HEK293 (cell line): ENCODE measurements around the gene ADRA2B.

Experiments
- CTCF ChIA-PET: fragments of 350-600 bp; formaldehyde crosslinking; extraction: SDS; loops from one replicate; lab custom pipeline; 2021; ENCODE audit warnings: antibody characterized with exemption; lab: Yijun Ruan, JAX
- POLR2A ChIA-PET: fragments of 300-600 bp; formaldehyde crosslinking; extraction: SDS; loops from one replicate; lab custom pipeline; 2020; ENCODE audit warnings: antibody characterized with exemption, inconsistent platforms; lab: Yijun Ruan, JAX
- H3K27ac ChIP-seq: fragments of 200-500 bp; sonication (Bioruptor generic); 2 replicates; pipeline ENCODE4 v1.5.1; 2014; ENCODE audit warnings: low read depth, low read length, control low read depth, inconsistent platforms; ENCODE audit errors: extremely low read depth
- H3K36me3 ChIP-seq, 2 experiments: fragments of 200-500 bp in 1 of 2; sonication (Bioruptor generic) in 1 of 2; 1 replicate in 1 of 2; 2 replicates in 1 of 2; pipeline ENCODE4 v1.5.1; 2014 to 2017; ENCODE audit warnings: inconsistent platforms in 2 of 2, low read length in 2 of 2; ENCODE audit not compliant: control insufficient read depth in 2 of 2, insufficient read depth in 1 of 2
- H3K4me1 ChIP-seq: fragments of 200-500 bp; sonication (Bioruptor generic); 2 replicates; pipeline ENCODE4 v1.5.1; 2014; ENCODE audit warnings: mild to moderate bottlenecking, low read length, inconsistent platforms; ENCODE audit not compliant: control insufficient read depth, insufficient read depth
- H3K4me3 ChIP-seq: 2 replicates; pipeline ENCODE4 v1.5.1; 2011; ENCODE audit warnings: low read depth, mild to moderate bottlenecking, control low read depth, low read length, moderate library complexity
- H3K9me3 ChIP-seq: fragments of 200-500 bp; sonication (Bioruptor generic); 2 replicates; pipeline ENCODE4 v1.5.1; 2014; ENCODE audit warnings: low read depth, low read length, inconsistent platforms; ENCODE audit not compliant: control insufficient read depth, insufficient read depth
- HOXC10 ChIP-seq: sonication (generic); formaldehyde crosslinking; IDR thresholded peaks from 2 replicates; pipeline ENCODE4 v1.8.1; 2023; ENCODE audit warnings: mild to moderate bottlenecking, missing genetic modification reagents
- OVOL3 ChIP-seq: fragments of 450-650 bp; formaldehyde crosslinking; IDR thresholded peaks from 2 replicates; pipeline ENCODE4 v1.5.1; 2016; ENCODE audit warnings: missing biosample characterization, missing genetic modification characterization
- ZBTB7A ChIP-seq: fragments of 450-650 bp; formaldehyde crosslinking; IDR thresholded peaks from 2 replicates; pipeline ENCODE4 v1.5.1; 2016; ENCODE audit warnings: low read depth, missing biosample characterization, missing genetic modification characterization
- ZIC2 ChIP-seq: fragments of 450-650 bp; formaldehyde crosslinking; IDR thresholded peaks from 2 replicates; pipeline ENCODE4 v1.5.1; 2016; ENCODE audit warnings: missing biosample characterization, missing genetic modification characterization
- ZNF155 ChIP-seq: fragments of 450-650 bp; formaldehyde crosslinking; IDR thresholded peaks from 2 replicates; pipeline ENCODE4 v1.5.1; 2016; ENCODE audit warnings: missing biosample characterization, missing genetic modification characterization
- ZNF175 ChIP-seq: fragments of 450-650 bp; formaldehyde crosslinking; IDR thresholded peaks from 2 replicates; pipeline ENCODE4 v1.5.1; 2016; ENCODE audit warnings: missing biosample characterization, missing genetic modification characterization
- ZNF335 ChIP-seq: fragments of 450-650 bp; formaldehyde crosslinking; conservative IDR thresholded peaks from 2 replicates; pipeline ENCODE4 v1.5.1; 2016; ENCODE audit warnings: missing biosample characterization, missing genetic modification characterization
- ZNF423 ChIP-seq: fragments of 450-650 bp; formaldehyde crosslinking; IDR thresholded peaks from 2 replicates; pipeline ENCODE4 v1.5.1; 2016; ENCODE audit warnings: missing biosample characterization, missing genetic modification characterization
- ZNF521 ChIP-seq: fragments of 450-650 bp; formaldehyde crosslinking; IDR thresholded peaks from 2 replicates; pipeline ENCODE4 v1.5.1; 2017; ENCODE audit warnings: missing biosample characterization, mild to moderate bottlenecking, missing genetic modification characterization
- ZNF561 ChIP-seq: fragments of 450-650 bp; IDR thresholded peaks from 2 replicates; pipeline ENCODE4 v1.5.1; 2018; ENCODE audit warnings: missing biosample characterization, missing genetic modification characterization, borderline replicate concordance
- ZNF623 ChIP-seq: fragments of 450-650 bp; formaldehyde crosslinking; IDR thresholded peaks from 2 replicates; pipeline ENCODE4 v1.5.1; 2016; ENCODE audit warnings: missing biosample characterization, missing genetic modification characterization
- ZNF777 ChIP-seq: fragments of 450-650 bp; formaldehyde crosslinking; IDR thresholded peaks from 2 replicates; pipeline ENCODE4 v1.5.1; 2017; ENCODE audit warnings: missing biosample characterization, missing genetic modification characterization, borderline replicate concordance
- ZNF843 ChIP-seq: fragments of 450-650 bp; formaldehyde crosslinking; IDR thresholded peaks from 2 replicates; pipeline ENCODE4 v1.5.1; 2016; ENCODE audit warnings: missing biosample characterization, missing genetic modification characterization
- TF ChIP-seq, protein P1 (sequence below): fragments of 450-650 bp; IDR thresholded peaks from 2 replicates; pipeline ENCODE4 v1.5.1; 2018; ENCODE audit warnings: missing biosample characterization, missing genetic modification characterization
- TF ChIP-seq, protein P2 (sequence below): fragments of 450-650 bp; formaldehyde crosslinking; IDR thresholded peaks from 2 replicates; pipeline ENCODE4 v1.5.1; 2016; ENCODE audit warnings: missing biosample characterization, missing genetic modification characterization, borderline replicate concordance
- TF ChIP-seq, protein P3 (sequence below): fragments of 450-650 bp; formaldehyde crosslinking; IDR thresholded peaks from 2 replicates; pipeline ENCODE4 v1.5.1; 2017; ENCODE audit warnings: missing biosample characterization, missing genetic modification characterization

ADRA2B gene

DNA sequence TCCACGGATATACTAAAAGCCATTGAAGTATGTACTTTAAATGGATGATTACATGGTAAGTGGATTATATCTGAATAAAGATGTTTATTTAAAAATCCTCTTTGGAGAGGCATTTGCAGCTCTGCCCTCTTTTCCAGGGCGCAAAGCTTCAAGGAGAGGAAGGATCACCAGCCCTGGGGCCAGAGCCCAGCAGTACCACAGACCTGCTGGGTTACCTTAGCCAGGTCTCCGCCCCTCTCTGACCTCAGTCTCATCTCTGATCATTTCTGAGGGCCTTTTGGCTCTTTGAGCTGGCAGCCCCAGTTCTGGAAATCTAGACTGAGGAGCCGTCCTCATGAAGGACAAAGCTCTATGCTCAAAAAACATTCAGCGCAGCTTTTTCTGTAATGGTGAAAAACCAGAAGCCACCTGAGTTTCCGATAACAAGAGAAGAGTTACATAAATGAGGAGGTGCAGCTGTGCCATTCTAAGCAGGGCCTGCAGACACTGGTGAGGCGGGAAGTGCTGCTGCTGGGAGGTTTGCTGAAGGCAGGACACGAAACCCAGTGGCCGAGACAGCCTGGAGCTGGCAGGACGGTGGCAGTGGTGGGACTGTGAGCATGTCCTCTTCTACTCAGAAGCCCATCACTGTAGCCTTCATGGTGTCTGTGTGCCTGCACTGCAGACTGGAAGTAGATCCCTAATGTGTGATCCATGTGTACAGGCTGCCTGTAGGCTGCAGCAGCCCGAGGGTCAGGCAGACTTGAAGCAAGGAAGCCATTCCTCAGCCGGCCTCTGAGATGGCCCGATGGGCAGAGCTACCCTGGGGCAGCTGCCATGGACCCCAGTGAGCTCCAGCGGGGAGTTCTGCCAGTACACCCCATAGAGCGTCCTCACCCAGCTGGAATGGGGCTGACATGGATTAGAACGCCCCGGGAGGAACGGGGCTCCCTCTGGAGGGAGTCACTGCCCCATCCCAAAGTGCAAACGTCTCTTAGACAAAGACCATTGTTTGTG lies 27.7 kb downstream of the ADRA2B start:
- Histone ChIP-seq H3K36me3 (no peaks in the 10 kb centered on the region), H3K9me3 (no peaks in the 10 kb centered on the region), H3K27ac (no peak overlapping the region), H3K4me3 (no peak overlapping the region), H3K4me1 (no peaks in the 10 kb centered on the region)
- POLR2A ChIA-PET, result no interaction called here
- CTCF ChIA-PET, result interaction anchor here (0.7 to 1.2 kb wide), 2 partner anchors 10 to 30 kb away, joined by 3 read pairs; no protein-coding TSS in a partner anchor
- no peak for TF ChIP-seq ZNF561
- TF ChIP-seq HOXC10 (CRISPR knock-in tag), result no peak
- TF ChIP-seq ZBTB7A (tag by site-specific recombination), result no peak
- no peak for TF ChIP-seq ZNF777 (tag by site-specific recombination)
- TF ChIP-seq ZIC2 (tag by site-specific recombination), result no peak
- no peak for TF ChIP-seq ZNF175 (tag by site-specific recombination)
- no peak for TF ChIP-seq ZNF155 (tag by site-specific recombination)
- TF ChIP-seq, protein P1, sequence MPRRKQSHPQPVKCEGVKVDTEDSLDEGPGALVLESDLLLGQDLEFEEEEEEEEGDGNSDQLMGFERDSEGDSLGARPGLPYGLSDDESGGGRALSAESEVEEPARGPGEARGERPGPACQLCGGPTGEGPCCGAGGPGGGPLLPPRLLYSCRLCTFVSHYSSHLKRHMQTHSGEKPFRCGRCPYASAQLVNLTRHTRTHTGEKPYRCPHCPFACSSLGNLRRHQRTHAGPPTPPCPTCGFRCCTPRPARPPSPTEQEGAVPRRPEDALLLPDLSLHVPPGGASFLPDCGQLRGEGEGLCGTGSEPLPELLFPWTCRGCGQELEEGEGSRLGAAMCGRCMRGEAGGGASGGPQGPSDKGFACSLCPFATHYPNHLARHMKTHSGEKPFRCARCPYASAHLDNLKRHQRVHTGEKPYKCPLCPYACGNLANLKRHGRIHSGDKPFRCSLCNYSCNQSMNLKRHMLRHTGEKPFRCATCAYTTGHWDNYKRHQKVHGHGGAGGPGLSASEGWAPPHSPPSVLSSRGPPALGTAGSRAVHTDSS (tag by site-specific recombination), result no peak
- TF ChIP-seq, protein P2, sequence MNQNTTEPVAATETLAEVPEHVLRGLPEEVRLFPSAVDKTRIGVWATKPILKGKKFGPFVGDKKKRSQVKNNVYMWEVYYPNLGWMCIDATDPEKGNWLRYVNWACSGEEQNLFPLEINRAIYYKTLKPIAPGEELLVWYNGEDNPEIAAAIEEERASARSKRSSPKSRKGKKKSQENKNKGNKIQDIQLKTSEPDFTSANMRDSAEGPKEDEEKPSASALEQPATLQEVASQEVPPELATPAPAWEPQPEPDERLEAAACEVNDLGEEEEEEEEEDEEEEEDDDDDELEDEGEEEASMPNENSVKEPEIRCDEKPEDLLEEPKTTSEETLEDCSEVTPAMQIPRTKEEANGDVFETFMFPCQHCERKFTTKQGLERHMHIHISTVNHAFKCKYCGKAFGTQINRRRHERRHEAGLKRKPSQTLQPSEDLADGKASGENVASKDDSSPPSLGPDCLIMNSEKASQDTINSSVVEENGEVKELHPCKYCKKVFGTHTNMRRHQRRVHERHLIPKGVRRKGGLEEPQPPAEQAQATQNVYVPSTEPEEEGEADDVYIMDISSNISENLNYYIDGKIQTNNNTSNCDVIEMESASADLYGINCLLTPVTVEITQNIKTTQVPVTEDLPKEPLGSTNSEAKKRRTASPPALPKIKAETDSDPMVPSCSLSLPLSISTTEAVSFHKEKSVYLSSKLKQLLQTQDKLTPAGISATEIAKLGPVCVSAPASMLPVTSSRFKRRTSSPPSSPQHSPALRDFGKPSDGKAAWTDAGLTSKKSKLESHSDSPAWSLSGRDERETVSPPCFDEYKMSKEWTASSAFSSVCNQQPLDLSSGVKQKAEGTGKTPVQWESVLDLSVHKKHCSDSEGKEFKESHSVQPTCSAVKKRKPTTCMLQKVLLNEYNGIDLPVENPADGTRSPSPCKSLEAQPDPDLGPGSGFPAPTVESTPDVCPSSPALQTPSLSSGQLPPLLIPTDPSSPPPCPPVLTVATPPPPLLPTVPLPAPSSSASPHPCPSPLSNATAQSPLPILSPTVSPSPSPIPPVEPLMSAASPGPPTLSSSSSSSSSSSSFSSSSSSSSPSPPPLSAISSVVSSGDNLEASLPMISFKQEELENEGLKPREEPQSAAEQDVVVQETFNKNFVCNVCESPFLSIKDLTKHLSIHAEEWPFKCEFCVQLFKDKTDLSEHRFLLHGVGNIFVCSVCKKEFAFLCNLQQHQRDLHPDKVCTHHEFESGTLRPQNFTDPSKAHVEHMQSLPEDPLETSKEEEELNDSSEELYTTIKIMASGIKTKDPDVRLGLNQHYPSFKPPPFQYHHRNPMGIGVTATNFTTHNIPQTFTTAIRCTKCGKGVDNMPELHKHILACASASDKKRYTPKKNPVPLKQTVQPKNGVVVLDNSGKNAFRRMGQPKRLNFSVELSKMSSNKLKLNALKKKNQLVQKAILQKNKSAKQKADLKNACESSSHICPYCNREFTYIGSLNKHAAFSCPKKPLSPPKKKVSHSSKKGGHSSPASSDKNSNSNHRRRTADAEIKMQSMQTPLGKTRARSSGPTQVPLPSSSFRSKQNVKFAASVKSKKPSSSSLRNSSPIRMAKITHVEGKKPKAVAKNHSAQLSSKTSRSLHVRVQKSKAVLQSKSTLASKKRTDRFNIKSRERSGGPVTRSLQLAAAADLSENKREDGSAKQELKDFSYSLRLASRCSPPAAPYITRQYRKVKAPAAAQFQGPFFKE (tag by site-specific recombination), result no peak
- TF ChIP-seq ZNF335, result no peak
- no peak for TF ChIP-seq ZNF521 (tag by site-specific recombination)
- no peak for TF ChIP-seq ZNF843 (tag by site-specific recombination)

DNA sequence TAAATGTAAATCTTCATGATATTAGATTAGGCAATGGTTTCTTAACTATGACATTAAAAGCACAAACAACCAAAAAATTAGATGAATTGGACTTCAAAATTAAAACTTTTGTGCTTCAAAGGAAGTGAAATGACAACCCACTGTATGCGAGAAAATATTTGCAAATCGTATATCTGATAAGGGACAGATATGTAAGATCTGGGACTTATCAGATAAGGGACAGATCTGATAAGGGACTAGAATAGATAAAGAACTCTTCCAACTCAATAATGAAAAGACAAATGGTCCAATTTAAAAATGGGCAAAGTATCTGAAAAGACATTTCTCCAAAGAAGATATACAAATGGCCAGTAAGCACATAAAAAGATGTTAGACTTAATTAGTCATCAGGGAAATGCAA lies 29.2 kb downstream of the ADRA2B start:
- POLR2A ChIA-PET, result no interaction called here
- Histone ChIP-seq H3K27ac (no peak overlapping the region), H3K9me3 (no peaks in the 10 kb centered on the region), H3K4me1 (no peaks in the 10 kb centered on the region), H3K36me3 (no peaks in the 10 kb centered on the region), H3K4me3 (no peak overlapping the region)
- CTCF ChIA-PET, result interaction anchor here (0.7 to 1.6 kb wide), 3 partner anchors 12 to 52 kb away, joined by 3 read pairs; no protein-coding TSS in a partner anchor
- TF ChIP-seq OVOL3 (no peak), ZNF423 (tag by site-specific recombination) (no peak), ZNF623 (tag by site-specific recombination) (no peak)
- TF ChIP-seq, protein P3, sequence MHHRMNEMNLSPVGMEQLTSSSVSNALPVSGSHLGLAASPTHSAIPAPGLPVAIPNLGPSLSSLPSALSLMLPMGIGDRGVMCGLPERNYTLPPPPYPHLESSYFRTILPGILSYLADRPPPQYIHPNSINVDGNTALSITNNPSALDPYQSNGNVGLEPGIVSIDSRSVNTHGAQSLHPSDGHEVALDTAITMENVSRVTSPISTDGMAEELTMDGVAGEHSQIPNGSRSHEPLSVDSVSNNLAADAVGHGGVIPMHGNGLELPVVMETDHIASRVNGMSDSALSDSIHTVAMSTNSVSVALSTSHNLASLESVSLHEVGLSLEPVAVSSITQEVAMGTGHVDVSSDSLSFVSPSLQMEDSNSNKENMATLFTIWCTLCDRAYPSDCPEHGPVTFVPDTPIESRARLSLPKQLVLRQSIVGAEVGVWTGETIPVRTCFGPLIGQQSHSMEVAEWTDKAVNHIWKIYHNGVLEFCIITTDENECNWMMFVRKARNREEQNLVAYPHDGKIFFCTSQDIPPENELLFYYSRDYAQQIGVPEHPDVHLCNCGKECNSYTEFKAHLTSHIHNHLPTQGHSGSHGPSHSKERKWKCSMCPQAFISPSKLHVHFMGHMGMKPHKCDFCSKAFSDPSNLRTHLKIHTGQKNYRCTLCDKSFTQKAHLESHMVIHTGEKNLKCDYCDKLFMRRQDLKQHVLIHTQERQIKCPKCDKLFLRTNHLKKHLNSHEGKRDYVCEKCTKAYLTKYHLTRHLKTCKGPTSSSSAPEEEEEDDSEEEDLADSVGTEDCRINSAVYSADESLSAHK (tag by site-specific recombination), result no peak
